GM10248 (cell line): Measurements from ENCODE around the gene MEGF9.

Experiments used
- CTCF ChIA-PET: fragments of 300-600 bp; sonication (Branson Sonifier 250); formaldehyde crosslinking; extraction: SDS; loops from one replicate; lab custom pipeline; 2021; ENCODE audit warnings: antibody characterized with exemption; lab: Yijun Ruan, JAX
- POLR2A ChIA-PET: fragments of 350-650 bp; sonication (Branson Sonifier 250); formaldehyde crosslinking; extraction: SDS; loops from one replicate; lab custom pipeline; 2020; ENCODE audit warnings: antibody characterized with exemption; lab: Yijun Ruan, JAX
- DNase-seq: peaks from one replicate; pipeline ENCODE4 v3.0.0; 2012; ENCODE audit errors: extremely low spot score
- CTCF ChIP-seq: IDR thresholded peaks from 2 replicates; pipeline ENCODE4 v1.5.1; 2012; ENCODE audit warnings: mild to moderate bottlenecking, low read depth; ENCODE audit errors: extremely low read depth, missing control alignments, control extremely low read depth

Gene MEGF9

DNA sequence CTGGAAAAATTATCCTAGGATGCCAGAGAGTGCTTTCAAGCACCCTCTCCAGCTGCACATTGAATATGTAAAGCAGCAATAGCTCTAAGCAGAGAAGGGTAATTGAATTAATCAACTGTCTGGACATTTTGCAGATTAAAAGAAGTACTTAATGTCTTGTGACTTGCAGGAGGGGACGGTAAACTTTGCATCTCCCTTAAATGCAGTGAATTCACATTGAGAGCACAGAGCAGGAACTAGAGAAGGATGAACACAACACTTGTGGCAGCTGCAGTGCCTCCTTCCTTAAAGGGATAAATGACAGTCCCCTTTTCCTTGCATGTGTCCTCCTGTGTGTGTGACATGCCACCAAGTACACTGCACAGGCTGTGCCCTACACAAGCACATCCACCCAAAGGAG is 126.9 kb downstream of the MEGF9 start:
- no peak for DNase-seq
- TF ChIP-seq CTCF = no peak
- CTCF ChIA-PET = interaction anchor here (1.0 to 2.0 kb wide), 3 partner anchors 9 to 33 kb away, joined by 3 to 5 read pairs (median 5); no protein-coding TSS in a partner anchor
- POLR2A ChIA-PET = no interaction called here

GRCh38 chr9:120583958-120584369 is 130.3 kb downstream of the MEGF9 start:
- DNase-seq = peak; percentile 42
- POLR2A ChIA-PET = no interaction called here
- no peak for TF ChIP-seq CTCF
- CTCF ChIA-PET = interaction anchor here (1.6 to 2.1 kb wide), 2 partner anchors 10 to 19 kb away, joined by 4 to 6 read pairs; no protein-coding TSS in a partner anchor

DNA sequence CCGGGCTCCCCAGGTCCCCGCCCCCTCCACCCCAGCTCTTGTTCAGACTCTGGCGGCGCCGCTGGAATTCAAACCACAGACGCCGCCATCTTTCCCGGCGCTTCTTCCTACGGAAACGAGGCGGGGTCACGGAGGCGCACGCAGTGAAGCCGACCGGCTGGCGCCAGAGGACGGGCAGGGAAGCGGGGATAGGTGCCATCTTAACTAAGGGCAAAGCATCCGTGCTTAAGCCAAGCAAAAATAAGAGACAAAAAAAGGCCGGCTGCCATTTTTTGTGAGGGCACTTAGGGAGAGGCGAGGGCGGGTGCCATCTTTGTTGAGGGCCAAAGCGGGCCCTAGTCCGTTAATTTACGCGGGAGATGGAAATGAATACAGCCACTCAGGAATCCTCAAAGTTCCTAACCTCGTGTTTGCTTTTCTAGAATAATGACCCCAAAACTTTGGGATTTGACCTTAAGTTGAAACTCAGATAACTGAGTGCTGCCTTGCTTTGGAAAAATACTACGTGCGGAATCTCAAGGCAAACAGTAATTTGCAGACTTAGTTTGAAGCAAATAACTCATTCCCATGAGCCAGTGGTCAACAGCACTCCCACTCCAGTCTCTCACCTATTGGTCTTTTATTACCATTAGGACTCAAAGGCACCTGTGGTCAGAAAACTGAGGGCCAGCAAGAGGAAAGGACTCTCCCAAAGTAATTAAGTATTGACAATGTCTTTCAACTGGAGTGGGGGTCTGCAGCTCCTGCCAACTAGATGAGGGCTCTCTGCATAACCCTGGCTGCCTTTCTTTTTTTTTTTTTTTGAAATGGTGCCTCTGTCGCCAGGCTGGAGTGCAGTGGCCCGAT is 134.0 kb downstream of the MEGF9 start, which contains the start of gene CDK5RAP2:
TSS of gene CDK5RAP2 (minus strand) at position 117 of the 846 bp plus-strand sequence. CDS start 189 bp downstream, outside the sequence.
- peak; percentile 94 for DNase-seq
- POLR2A ChIA-PET = no interaction called here
- no peak for TF ChIP-seq CTCF
- CTCF ChIA-PET = no interaction called here

DNA sequence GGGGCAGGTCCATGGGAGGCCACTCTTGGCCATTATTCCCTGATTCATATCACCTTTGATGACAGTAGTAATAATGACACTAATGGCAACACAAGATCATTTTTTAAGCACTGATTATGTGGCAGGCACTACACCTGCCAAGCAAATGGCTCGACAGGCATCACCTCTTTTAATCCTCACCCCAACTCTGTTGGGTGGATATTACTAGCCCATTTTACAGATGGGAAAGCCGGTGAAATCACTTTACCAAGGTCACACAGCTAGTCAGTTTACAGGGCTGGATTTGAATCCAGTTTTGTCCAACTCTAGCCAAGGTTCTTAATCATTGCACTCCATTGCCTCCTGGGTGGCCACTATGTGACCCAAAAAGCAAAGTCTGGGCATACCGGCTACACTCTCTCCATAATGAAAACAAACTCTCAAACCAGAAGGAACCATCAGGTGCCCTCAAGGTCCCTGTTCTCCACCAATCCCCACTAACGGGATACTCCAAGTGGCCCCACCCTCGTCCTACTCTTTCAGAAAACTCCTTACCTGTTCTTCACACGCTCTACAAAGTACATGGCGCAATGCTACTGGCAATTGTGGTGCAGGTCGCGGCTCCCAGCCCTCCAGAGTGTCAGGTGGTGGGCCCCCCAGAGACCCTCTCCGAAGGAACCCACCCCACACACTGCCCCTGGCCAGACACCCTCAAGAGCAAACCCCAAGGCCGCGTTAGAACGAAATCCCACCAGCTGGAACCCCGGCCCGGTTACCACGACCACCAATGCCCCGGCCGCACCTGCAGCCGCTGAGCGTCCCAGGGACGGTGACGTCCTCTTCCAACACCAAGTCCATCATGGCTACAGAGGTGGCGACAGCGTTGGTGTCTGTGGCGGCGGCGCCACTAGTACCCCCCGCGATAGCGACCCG is 134.9 kb downstream of the MEGF9 start:
- TF ChIP-seq CTCF = no peak
- no peak for DNase-seq
- POLR2A ChIA-PET = no interaction called here
- CTCF ChIA-PET = no interaction called here

DNA sequence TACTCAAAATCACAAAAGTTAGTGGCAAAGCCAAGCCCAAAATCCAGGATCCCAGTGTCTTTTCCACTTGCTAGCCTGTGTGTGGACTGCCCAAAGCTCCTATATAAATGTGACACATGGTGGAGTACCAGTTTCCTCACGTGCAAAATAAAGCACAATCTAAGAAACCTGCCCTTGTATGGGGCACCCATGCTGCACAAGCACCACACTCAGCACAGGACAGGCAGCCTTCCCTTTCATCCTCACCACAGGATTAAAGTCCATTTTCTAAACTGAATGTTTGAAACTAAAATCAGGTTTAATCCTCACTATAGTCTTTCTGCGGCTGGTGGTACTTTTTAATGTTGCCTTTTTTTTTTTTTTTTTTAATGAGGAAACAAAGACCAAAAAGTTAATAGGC is 139.8 kb downstream of the MEGF9 start:
- no peak for DNase-seq
- ChIA-PET CTCF (interaction anchor here (1.4 kb wide), 1 partner anchor 9 kb away, joined by 5 read pairs; no protein-coding TSS in a partner anchor), POLR2A (no interaction called here)
- TF ChIP-seq CTCF = no peak

GRCh38 chr9:120572472-120572871 is 141.8 kb downstream of the MEGF9 start:
- TF ChIP-seq CTCF = no peak
- POLR2A ChIA-PET = no interaction called here
- CTCF ChIA-PET = interaction anchor here (1.0 kb wide), 1 partner anchor 14 kb away, joined by 3 read pairs; no protein-coding TSS in a partner anchor
- no peak for DNase-seq
